ENCODE measurements around the gene IPO8.
"Not testable (repeated sequence)": the region's sequence is repeated elsewhere in the genome, so short reads cannot be mapped to it uniquely, and the experiment has no call there.

IPO8 gene

DNA sequence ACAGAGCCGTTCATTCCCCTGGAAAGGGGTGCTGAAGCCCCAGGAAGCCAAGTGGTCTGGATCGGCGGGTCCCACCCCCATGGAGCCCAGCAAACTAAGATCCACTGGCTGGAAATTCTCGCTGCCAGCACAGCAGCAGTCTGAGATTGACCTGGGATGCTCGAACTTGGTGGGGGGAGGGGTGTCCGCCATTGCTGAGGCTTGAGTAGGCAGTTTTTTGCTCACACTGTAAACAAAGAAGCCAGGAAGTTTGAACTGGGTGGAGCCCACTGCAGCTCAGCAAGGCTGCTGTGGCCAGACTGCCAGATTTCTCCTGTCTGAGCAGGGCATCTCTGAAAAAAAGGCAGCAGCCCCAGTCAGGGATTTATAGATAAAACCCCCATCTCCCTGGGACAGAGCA is 91.4 kb downstream of the IPO8 start:
- DNase-seq (ENCODE audit: low spot score): not testable (repeated sequence)

DNA sequence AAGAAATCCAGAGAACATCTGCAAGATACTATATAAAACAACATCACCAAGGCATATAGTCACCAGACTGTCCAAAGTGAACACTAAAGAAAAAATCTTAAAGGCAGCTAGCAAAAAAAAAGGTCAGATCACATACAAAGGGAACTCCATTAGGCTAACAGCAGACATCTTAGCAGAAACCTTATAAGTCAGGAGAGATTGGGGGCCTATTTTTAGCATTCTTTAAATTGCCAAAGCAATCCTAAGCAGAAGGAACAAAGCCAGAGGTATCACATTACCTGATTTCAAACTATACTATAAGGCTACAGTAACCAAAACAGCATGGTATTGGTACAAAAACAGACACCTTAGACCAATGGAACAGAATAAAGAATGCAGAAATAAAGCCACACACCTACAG is 92.5 kb downstream of the IPO8 start:
- no peak for DNase-seq (ENCODE audit: low spot score)

DNA sequence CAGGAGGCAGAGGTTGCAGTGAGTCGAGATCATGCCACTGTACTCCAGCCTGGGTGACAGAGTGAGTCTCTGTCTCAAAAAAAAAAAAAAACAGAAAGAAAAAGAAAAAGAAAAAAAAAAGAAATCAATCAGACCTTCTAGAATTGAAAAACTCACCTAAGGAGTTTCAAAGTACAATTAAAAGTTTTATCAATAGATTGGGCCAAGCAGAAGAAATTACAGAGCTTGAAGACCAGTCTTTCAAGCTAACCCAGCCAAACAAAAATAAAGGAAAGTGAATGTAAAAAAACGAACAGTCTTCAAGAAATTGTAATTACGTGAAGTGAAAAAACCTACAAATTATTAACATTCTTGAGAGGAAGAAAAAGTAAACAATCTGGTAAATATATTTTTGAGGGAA is 93.0 kb downstream of the IPO8 start:
- no peak for DNase-seq (ENCODE audit: low spot score)

DNA sequence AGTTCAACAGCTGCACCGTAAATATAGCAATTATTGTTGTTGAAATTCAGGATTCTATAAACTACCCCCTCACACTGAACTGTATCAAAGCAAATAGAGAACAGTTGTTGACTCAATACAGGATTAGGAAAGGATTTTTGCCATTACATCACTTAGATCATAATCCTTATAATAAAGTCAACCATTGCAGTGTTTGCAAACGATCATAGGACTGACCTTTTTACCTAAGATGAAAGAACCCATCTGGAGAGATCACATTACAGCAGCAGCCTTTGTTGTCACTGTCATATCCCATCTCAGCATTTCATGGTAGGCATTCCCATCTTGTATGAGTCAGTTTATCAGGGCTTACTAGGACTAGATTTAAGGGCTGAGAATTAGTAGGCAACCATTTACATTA is 96.1 kb downstream of the IPO8 start:
- no peak for DNase-seq (ENCODE audit: low spot score)

DNA sequence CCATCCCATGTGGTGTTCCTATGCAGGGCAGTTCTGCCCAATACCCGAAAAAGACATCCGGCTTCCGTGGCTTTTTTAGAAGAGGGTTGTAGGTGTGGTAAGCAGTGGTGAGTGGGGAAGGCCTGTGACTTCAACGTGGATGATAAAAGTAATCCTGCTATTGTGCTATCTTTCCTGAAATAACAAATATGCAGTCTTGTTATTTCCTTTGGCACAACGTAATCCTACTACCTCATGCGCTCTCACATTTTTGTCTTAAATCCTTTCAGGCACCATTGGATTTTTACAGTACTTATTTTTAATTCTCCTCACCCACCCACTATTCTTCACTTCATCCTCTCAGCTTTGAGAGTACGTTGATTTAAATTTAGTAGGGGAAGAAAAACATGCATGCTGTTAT is 96.8 kb downstream of the IPO8 start:
- DNase-seq (ENCODE audit: low spot score): no peak

DNA sequence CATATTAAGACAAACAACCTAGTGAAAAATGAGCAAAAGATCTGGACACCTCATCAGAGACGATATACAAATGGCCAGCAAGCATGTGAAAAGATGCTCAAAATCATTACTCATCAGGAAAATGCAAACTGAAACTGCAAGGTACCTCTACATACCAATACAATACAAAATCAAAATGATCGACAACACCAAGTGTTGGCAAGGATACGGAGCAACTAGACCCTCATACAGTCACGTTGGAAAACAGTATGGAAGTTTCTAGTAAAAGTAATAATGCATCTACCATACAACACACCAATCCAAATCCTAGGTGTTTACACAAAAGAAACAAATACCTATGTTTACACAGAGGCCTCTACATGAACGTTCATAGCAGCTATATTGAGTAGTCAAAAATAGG is 99.9 kb downstream of the IPO8 start:
- DNase-seq (ENCODE audit: low spot score): no peak

DNA sequence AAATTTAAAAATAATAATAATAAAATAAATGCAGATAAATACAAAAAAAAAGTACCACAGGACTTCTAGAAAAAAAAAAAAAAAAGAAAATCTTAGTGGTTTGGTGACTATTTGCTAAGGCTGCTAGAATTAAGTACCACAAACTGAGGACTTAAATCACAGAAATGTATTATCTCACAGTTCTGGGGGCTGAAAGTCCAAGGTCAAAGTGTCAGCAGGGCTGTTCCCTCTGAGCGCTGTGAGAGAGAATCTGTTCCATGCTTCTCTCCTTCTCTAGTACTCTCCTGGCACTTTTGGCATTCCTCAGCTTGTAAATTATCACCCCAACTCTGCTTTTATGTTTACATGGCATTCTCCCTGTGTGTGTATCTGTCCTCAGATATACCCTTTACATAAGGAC is 101.2 kb downstream of the IPO8 start:
- no peak for DNase-seq (ENCODE audit: low spot score)

DNA sequence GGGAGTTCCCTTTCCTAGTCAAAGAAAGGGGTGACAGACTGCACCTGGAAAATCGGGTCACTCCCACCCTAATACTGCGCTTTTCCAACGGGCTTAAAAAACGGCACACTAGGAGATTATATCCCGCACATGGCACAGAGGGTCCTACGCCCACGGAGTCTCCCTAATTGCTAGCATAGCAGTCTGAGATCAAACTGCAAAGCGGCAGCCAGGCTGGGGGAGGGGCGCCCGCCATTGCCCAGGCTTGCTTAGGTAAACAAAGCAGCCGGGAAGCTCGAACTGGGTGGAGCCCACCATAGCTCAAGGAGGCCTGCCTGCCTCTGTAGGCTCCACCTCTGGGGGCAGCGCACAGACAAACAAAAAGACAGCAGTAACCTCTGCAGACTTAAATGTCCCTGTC is 107.1 kb downstream of the IPO8 start:
- not testable (repeated sequence) for DNase-seq (ENCODE audit: low spot score)

DNA sequence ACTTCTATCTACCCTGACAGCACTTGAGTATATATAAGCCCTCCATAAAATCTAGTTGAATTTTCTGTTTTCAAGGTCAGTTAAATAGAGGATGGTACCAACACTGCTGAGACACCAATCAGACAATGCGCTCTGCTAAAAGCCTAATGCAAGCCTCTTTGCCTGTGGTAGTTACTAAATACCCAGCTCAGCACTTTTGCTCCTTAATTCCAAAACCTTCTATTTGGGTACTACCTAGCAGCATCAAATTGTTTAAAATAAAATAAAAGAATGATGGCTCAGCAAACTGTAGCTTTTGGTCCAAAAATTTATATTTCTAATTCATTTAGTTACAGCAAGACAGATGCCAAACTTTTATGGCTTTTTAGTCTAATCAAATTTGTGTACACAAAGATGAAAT is 107.9 kb downstream of the IPO8 start:
- no peak for DNase-seq (ENCODE audit: low spot score)

DNA sequence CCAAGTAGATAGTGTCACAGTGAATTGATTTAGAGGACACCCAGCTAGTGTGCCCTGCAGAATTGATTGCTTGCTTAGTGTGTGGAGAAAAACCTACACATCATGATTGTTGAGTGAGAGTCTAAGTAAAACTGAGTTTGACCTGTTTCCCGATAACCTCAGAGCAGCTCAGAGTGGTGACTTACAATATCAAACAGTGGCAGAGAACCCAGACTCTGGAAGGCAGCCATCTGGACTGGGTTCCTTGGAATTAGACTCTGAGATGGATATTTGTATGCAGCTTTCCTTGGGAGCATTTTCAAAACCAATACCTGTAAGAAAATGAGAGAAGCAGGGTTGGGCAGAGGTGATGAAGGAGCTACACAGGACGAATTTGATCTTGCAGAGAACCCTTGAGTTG is 109.8 kb downstream of the IPO8 start:
- no peak for DNase-seq (ENCODE audit: low spot score)

DNA sequence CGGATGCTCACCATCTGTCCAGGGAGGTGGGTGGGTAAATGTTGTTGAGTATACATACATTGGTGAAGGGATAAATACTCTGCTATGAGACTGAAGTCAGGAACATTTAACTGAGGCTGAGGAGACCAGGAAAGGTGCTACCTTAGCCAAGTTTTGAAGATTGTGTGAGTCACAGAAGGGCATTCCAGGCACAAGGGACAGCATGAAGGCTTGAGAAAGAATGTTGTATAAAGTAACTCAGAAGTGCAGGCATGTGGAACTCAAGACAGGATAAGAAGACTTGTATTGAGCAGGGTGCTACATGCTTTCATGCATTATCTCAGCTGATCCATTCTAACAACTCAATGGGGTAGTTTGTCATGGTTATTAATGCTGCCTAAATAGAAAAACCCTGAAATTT is 112.7 kb downstream of the IPO8 start:
- DNase-seq (ENCODE audit: low spot score): no peak

DNA sequence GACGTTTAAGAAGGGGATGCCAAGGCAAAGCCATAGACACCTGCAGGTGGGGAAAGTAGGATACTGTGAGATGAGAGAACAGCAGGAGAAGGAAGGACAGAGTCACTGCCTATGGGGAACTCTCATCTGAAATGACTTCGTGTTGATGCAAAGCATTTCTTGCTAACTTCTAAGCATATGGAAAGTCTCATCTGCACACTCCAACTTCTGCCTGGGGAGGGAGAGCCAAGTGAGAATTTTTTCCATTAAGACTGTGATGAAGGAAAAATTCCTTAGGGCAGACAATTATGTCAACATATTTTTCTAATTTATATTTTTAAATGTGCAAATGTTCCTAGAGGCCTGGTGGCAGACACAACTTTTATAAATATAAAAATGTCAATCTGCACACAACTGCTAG is 115.3 kb downstream of the IPO8 start:
- no peak for DNase-seq (ENCODE audit: low spot score)

All from CD4-positive, alpha-beta T cell treated with Interleukin-6 at 100 ng/mL for 8 hours (primary cell).